HG03196 (cell line): ENCODE results near the gene PLXNB2.
"Not testable (repeated sequence)": the region's sequence is repeated elsewhere in the genome, so short reads cannot be mapped to it uniquely, and the experiment has no call there.

Experiments
- ATAC-seq: cut with Tn5 transposase; IDR thresholded peaks from one replicate; pipeline ENCODE4 v1.9.1; 2021; ENCODE audit not compliant: unreplicated experiment

Gene PLXNB2

DNA sequence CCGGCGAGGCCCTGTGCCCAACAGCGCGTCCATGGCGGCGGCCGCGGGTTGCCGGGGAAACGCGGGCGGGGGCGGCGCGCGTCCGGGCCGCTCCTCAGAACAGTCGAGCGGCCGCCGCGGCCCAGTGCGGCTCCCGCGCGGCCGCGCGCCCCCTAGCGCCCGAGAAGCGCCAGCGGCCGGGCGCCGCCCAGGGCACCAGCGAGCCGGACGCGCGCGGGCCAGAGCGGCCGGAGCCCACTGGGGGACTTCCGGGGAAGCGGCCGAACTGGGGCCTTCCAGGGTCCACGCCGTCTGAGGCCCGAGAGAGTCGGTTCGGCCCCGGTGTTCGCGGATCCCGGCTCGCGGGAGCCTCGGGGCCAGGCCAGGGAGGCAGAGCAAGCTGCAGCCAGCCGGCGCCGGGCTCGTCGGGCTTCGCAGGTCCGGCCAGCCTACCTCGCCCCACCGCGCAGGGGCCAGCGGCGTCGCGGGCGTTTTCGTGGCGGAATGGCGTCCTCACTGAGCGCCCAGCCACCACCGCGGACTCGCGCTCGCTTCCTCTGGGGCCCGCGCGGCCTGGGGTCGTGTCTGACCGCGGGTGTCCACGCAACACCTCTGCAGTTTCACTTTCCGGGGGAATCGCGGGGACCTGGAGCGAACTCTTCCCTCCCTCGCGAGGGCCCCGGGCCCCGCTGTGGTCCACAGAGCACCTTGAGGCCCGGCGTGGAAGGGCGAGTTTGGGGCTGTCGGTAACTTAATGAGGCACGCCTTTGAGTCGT is 19.7 kb upstream of the PLXNB2 start, which contains the start of gene DENND6B:
DENND6B (minus strand) TSS at position 57 of the 755 bp plus-strand sequence; CDS start at position 33, 24 bp downstream.
- ATAC-seq: peak; percentile 72

DNA sequence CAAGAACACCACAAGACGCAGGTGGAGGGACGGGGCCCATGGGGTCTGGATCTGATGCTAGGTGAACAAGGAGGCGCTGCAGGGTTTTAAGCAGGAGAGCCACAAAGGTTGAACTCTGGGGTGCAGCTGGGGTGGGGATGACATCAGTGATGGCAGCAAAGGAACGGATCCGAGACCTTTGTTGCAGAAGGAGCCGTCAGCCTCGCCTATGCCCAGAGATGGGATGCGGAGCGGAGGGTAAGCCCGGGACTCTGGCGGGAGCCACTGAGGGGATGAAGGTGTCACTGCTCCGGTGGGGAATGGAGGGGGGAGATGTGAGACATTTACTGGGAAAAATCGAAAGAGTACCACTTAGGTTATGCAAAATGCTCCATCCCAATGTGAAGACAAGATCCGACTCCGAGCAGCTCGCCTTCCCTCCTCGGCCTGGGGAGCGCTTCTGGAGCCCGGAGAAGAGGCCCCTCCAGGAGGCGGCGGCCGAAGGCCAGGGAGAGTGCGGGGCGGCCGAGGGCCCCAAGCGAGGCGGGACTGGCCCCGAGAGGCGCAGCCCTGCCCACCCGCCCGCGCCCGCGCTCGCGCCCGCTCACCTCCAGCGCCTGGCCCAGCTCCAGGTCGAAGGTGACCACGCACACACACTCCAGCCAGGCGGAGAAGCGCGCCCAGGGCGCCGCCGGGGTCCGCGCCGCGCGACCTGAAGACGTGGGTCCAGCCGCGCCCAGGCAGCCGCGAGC is 18.9 kb upstream of the PLXNB2 start:
- ATAC-seq: no peak

DNA sequence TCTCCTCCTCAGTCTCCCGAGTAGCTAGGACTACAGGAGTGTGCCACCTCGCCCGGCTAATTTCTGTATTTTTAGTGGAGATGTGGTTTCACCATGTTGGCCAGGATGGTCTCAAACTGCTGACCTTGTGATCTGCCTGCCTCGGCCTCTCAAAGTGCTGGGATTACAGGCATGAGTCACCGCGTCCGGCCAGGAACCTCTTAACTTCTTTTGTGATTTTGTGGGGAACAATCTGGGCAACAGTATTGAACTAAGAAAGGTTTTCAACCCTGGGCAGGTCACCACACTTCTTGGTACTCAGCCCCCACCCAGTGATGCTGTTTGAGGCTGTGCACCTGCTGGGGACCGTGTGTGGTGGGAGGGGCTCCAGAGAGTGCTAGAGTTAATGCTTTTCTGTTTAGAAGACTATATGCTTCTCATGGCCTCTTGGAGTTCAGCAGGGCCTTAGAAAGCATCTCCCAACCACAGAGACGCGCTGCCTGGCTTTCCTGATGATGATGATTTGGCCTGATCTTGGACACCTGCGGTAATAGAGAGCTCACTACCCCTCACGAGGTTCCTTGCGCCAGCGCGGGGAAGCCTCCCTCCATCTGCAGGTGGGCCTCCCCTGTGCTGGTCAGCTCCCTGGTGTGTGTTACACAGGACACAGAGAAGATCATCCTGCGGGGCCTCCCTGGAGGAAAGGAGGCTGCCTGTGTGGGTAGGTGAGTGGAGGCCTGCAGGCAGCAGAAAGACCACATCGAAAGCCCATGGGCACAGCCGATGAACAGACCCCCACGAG is 18.2 kb upstream of the PLXNB2 start:
- ATAC-seq: no peak

DNA sequence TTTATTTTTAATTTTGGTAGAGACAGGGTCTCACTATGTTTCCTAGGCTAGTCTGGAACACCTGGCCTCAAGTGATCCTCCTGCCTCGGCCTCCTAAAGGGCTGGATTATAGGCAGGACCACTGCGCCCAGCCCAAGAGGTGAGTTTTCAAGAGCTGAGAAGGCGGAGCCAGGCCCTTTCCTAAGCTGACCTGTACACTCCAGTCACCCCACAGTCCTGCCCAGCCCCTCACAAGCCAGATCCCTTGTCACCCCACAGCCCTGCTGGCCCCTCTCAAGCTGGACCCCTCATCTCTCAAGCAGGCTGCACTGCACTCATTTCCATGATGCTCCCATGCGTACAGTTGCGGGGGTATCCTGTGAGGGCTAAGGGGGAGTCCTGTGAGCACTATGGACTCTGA is 16.5 kb upstream of the PLXNB2 start:
- ATAC-seq: no peak

DNA sequence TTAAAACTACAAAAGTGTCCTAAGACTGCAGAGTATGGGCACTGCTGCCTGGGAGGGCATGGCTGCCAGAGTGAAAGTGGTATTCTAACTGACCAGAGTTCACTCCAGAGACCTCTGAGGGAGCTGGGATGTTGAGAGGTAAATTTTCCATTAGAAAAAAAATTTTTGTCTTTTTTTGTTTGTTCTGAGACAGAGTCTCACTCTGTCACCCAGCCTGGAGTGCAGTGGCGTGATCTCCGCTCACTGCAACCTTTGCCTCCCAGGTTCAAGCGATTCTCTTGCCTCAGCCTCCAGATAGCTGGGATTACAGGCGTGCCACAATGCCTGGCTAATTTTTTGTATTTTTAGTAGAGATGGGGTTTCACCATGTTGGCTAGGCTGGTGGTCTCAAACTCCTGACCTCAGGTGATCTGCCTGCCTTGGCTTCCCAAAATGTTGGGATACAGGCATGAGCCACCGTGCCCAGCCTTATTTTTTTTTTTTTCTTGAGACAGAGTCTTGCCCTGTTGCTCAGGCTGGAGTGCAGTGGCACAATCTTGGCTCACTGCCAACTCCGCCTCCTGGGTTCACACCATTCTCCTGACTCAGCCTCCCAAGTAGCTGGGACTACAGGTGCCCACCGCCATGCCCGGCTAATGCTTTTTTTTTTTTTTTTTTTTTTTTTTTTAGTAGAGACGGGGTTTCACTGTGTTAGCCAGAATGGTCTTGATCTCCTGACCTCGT is 15.1 kb upstream of the PLXNB2 start:
- not testable (repeated sequence) for ATAC-seq

DNA sequence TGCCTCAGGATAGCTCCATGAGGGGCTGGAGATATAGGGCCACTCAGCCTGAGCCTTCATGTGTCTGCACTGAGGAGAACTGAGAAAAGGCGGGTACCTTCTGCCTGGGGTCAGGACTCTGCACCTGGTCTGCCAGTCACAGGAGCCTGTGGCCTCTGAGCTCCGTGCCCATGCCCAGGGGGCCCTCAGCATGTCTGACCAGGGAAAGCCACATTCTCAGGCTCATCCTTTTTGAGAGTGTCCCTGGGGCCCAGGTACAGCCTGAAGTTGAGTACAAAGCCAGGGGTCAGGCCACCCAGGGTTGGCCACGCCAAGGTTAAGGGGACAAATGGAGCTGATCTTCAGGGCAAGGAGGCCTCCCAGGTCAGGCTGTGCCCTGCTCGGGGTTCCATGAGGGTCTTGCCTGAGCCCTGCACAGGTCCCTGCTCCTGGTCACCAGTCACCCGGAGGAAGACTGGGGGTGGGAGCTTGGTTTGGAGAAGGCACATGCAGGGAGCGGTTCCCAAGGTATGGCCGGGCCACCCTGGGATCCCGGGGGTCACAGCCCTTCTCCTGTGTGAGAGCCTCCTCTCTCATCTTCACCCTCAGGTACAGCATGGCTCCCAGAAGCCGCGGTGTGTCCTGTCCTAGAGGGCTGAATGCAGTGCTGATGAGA is 13.4 kb upstream of the PLXNB2 start:
- ATAC-seq: no peak

DNA sequence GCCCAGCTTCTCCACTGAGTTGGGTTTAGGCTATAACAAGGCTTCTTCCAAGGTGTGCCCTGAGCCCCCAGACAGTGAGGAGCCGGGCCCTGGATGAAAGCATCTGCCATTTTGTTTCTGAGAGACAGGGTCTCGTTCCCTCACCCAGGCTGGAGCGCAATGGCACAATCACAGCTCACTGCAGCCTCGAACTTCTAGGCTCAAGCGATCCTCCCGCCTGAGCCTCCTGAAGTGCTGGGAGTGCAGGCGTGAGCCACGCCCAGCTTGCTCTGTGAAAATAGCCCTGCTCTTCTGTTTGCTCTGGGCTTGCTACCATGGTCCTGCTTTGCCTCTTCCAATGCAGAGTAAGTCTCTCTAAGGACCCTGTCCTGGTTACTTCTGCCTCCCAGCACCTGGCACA is 12.7 kb upstream of the PLXNB2 start:
- ATAC-seq: no peak

DNA sequence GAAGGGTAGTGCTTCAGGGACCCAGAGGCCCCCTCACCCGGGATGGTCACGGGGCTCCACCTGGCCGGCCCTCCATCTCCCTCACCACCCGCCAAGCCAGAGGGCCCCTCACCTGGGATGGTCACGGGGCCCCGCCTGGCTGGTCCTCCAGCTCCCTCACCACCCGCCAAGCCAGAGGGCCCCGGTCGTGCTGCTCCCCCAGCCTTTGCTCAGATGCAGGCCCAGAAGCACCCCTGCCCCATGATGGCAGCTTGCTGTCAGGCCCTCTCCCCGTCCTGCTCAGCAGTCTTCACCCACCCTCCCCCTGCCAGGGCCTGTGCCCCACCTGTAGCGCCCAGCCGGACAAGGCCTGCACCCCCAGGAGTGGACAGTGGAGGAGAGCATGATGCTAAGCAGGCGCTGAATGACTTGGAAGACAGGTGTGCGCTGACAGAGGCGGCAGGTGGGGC is 12.1 kb upstream of the PLXNB2 start:
- ATAC-seq: no peak

DNA sequence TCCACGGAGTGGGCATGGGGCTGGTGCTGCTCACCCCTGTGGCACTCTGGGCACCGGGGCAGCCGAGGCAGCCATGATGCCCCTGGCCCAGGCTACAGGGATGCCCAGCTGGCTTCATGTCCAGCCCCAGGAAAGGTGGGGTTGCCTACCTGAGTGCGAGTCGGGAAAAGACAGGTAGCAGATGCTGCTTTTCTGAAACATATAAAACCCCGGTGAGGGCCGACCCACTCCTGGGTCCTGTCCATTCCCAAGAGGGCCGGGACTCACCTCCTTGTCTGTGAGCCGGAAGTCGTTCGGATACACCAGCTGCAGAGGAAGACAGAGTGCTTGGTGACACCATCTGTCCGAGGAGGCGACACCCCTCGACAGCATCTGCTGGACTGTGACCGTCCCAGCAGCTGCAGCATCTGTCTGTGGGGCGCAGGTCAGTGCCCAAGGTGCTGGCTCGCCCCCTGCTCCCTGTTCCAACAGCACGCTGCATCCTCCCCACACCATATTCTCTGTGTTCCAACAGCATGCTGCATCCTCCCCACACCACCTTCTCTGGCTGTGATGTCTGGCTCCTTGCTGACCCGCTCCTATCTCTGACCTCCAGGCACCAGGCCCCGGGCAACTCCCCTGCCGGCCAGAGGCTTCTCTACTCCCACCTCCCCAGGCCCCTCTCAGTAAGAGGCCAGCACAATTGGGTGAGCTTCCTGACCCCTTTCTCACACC is 11.4 kb upstream of the PLXNB2 start:
- ATAC-seq: no peak

DNA sequence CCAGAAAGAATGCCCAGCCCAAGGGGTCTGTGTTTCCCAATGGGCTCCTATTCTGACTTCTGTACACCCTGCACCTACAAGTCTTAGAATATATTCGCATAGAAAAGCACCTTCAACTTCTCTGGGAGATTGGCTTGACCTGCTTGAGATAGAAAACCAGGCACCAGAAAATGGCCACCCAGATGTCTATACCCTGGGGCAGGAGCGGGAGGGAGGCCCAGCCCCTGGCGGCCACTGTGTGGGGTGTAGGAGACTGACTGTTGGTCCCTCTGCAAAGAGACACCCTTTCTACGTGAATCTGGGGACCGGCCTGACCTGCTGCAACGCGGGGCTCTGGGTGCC is 10.9 kb upstream of the PLXNB2 start:
- no peak for ATAC-seq

DNA sequence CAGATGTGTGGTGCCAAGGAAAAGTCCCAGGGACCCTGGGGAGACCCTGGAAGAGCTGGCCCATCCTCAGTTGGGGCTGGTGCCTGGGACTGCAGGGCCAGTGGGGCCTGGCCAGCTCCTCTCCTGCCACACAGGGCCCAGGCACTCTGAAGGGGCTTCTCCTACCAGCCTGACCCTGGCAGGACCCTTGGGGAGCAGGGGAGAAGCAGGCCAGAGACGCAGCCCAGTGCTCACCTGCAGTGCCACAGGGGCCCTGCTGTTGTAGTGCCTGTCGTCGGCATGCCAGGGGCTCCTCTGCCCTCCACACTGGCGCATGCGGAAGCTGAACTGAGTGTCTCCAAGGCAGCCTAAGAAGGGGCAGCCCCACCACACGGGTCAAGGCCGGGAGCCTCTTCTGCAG is 10.2 kb upstream of the PLXNB2 start:
- ATAC-seq: no peak

DNA sequence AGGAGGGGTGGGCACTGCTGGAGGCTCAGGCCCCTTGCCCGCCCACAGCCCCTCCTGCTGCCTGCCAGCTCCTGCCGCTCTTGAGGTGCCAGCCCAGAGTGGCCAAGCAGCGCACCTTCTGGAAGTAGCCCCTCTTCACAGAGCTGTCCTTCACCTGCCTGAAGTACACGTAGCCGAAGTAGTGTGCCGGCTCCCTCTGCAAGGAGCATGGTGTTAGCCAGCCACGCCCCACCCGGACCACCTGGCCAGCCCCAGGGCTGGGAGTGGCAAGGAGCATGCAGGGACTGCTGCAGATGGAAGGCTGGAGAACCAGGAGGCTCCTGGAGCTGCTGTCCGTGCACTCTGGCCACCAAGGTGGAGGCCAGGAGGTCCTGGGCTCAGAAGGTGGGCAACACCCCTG is 9.7 kb upstream of the PLXNB2 start:
- ATAC-seq: no peak

DNA sequence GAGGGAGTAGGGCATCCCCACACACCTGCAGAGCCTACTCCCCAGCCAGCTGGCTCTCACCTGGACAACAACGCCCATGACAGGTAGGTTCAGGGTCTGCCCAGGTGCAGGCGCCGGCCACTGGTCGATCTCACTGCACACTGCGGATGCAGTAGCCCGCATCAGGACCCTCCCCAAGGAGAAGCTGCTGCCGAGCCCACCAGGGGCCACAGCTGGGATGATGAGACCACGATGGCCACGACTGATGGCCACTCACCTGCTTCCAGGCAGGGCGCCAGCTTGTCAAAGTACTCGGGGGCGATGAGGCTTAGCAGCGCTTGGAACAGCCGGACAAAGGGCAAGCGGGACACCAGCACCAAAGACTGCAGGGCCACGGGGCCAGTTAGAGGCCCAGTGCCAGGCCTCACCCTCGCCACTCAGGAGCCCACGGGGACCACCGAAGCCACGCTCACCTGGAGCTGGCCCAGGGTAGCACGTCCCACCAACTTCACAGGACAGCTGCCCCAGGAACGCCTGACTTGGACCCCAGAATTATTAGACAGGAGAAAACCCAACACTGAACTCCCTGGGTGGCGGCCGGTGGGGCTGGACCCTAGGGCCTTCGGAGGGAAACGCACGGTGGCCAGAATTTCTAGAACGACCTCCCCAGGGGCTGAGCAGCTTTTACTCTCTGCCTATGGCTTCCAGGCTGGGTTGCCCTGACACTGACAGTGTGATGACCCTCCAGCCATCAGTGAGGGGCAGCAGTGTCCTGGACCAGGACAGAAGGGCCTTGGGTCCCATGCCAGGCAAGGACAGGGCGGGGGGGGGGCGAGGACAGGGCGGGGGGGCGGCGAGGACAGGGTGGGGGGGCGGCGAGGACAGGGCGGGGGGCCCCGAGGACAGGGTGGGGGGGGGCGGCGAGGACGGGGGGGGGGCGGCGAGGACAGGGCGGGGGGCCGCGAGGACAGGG is 8.9 kb upstream of the PLXNB2 start:
- no peak for ATAC-seq

DNA sequence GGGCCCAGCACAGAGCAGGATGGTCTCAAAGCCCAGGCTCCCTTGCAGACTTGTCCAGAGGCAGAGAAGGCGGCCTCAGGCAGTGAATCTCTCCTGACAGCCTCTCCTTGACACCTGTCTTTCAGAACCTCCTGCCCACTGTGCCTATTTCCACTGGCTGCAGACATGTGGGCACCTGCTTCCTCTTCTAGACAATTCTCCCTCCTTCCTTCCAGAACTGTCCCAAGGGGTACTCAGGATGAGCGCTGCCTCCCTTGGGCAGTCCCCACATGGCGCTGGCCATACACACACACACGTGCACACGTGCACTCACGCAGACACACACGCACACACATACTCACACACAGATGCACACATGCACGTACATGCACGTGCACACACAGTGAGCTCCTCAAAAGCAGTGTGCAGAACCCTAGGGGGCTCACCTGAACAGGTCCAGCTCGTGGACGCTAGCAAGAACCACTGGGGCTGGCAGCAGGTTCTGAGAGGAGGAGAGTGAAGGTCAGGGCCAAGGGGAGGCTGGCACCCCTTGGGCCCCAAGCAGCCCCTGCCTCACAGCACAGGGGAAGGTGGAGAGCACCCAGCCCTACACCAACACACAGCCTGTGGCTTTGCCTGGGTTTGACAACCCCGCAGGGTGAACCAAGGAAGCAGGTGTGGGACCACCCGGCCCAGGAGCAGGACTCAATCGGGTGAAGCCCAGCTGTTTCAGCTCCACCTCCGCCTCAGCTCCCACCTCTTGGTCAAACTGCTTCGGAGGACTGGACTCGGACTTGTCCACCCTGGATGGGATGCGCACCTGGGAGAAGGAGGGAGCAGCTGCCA is 8.1 kb upstream of the PLXNB2 start:
- ATAC-seq: no peak

DNA sequence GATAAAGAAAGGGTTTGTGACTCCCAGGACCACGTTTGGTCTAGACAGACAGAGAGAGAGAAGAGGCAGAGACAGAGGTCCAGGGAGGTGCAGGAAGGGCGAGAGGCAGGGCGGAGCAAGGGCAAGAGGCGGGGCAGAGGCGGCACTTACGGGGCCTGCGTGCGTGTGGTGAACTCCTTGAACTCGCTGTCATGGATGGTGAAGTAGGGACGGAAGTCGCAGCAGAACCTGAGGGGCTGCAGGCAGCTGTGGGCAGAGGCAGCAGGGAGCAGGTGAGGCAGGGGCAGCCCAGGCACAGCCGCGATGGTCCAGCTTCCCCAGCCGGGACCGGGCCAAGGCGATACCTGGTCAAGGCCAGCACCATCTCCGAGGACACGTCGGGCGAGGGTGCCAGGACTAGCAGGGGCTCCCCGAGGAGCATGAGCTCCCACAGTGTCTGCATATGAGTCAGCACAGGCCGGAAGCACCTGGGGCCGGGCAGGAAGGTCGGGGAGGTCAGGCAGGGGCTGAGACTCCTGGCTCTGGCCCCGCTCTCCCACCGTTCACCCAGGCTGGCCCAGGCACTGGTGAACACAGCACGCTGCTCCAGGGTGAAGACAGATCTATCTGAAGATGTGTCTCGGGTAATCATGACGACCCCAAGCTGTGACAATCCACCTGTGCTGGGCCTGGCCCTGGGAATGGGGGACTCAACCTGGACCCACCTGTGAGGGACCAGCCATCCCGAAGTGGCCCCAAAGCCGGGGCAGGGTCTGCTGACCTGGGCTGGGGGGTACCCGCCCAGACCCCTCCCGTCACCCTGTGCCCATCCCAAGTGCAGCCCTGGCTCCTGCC is 7.2 kb upstream of the PLXNB2 start:
- ATAC-seq: peak; percentile 65

DNA sequence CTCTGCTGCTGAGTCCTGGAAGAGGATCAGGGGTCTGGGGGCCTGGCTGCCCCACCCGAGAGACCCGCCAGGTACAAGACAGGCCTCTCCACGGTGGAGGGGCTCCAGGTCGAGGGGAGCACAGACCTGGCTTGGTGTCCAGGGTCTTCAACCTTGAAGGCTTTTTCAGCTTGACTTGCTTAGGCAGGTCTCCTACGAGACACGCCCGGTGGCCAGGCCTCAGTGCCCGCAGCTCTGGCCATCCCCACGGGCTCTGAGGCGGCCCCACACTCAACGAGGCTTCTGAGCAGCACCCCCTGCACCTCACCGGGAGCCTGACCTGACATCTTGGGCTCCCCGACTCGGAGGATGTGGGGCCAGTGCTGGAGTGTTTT is 6.6 kb upstream of the PLXNB2 start:
- ATAC-seq: no peak

DNA sequence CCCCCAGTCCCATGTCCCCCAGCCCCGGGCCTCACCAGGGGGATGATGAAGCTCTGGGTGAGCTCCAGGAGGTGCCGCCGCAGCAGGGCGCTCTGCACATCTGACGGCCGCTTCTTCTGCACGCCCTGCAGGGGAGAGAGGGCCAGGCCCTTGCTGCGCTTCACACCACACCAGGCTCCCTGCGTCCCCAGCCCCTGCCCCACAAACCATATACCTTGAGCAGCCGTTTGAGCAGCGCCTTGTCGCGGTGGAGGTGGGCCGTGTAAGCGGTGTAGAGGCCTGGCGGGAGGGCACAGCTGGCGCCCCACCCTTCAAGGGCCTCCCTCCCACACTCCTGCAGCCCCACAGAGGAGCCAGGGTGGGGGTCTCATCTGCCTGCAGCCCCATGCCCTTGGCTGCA is 6.2 kb upstream of the PLXNB2 start:
- ATAC-seq: no peak
